Retinal pigment epithelial cell (primary cell): Measurements from ENCODE around the gene GLRA2.

ENCODE experiments used
- DNase-seq: peaks from one replicate; pipeline ENCODE4 v3.0.0-alpha.2; 2010; ENCODE audit warnings: low read depth
- H3K4me3 ChIP-seq: 2 replicates; pipeline ENCODE4 v1.5.1; 2011; ENCODE audit warnings: mild to moderate bottlenecking, low read length, control low read depth, moderate library complexity
- CTCF ChIP-seq: conservative IDR thresholded peaks from 2 replicates; pipeline ENCODE4 v1.5.1; 2011; ENCODE audit warnings: low read depth, low read length, control low read depth, inconsistent platforms

The GLRA2 gene

GRCh38 chrX:14698790-14699189 is 169.5 kb downstream of the GLRA2 start:
- H3K4me3 ChIP-seq: no peak overlapping the region
- DNase-seq: no peak
- no peak for TF ChIP-seq CTCF

- no peak for DNase-seq
- no peak for TF ChIP-seq CTCF
- no peak overlapping the region for H3K4me3 ChIP-seq
Observed at GRCh38 chrX:14700982-14701381, 171.6 kb downstream of the GLRA2 start.

DNA sequence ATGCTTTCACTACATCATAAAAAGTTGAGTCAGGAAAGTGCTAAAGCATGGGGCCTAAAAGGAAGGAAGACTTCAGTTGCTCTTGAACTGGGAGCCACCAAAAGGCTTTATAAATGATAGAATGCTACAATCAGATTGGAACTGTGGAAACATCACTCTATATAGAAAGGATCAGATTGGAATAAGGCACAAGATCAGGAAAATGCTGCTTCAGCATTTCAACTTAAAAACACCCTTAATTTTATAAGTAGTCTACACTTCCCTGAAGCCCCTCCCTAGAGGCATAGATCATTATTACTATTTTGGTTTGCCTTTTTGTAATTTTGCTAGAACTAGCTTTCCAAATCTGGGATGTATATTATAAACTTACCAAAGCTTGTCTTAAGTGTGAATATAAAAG is 172.8 kb downstream of the GLRA2 start:
- H3K4me3 ChIP-seq: no peak overlapping the region
- no peak for DNase-seq
- TF ChIP-seq CTCF: no peak

DNA sequence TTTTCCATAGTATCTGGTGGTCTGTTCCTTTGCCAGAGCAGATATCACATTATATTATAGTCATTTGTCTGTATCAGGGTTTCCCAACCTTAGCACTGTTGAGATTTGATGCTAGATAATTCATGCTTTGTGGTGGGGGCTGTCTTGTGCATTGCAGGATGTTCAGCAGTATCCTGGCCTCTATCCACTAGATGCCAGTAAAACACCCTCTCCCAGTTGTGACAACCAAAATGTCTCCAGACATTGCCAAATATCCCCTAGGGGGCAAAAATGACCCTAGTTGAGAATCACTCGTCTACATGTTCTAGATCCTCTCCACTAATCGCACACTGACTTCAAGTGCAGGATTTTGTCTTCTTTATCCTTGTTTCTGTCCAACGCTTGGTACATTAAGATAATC is 182.8 kb downstream of the GLRA2 start:
- DNase-seq: no peak
- TF ChIP-seq CTCF: no peak
- no peak overlapping the region for H3K4me3 ChIP-seq

GRCh38 chrX:14717949-14718348 is 188.6 kb downstream of the GLRA2 start:
- DNase-seq: no peak
- H3K4me3 ChIP-seq: no peak overlapping the region
- TF ChIP-seq CTCF: no peak

- no peak overlapping the region for H3K4me3 ChIP-seq
- DNase-seq: no peak
- no peak for TF ChIP-seq CTCF
Observed at GRCh38 chrX:14718403-14718802, 189.1 kb downstream of the GLRA2 start.

- DNase-seq: no peak
- H3K4me3 ChIP-seq: no peak overlapping the region
- no peak for TF ChIP-seq CTCF
Observed at GRCh38 chrX:14729058-14729457, 199.7 kb downstream of the GLRA2 start.
